A549 (cell line): ENCODE data around the gene AHCYL2.

ENCODE experiments used
- JUN ChIP-seq, 2 experiments: fragments of >200 bp; sonication (Bioruptor Twin); formaldehyde crosslinking; IDR thresholded peaks; 2 replicates in 1 of 2; 3 replicates in 1 of 2; pipeline ENCODE4 v1.6.1; 2016 to 2017
- TF ChIP-seq, protein P1 (sequence below): fragments of >200 bp; sonication (Bioruptor Twin); formaldehyde crosslinking; IDR thresholded peaks from 3 replicates; pipeline ENCODE4 v1.5.1; 2016
- TF ChIP-seq, protein P2 (sequence below): fragments of 200-600 bp; sonication (generic); IDR thresholded peaks from 2 replicates; pipeline ENCODE4 v1.6.1; 2016; ENCODE audit warnings: antibody characterized with exemption, mild to moderate bottlenecking, moderate library complexity

DNA sequence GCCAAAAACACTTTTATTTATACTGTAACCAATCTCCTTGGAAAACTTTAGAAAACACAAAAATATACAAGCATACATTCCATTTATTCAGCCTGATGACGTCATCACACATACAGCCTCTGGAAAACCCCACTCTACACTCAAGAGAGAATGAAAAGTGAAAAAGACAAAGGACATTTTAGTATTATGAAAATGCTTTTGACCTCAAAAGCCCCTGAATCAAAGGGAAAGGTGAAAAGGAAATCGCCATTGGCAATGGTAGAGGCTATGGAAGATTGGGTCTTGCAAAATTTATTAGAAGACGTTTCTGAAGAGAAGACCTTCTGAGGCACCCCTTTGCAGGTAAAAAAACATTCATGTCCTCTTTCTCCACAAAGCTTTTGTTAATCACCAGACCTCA lies 126.5 kb downstream of the AHCYL2 start:
- no peak for TF ChIP-seq JUN (IDR thresholded peaks at IDR 0.05)
- TF ChIP-seq, protein P1, sequence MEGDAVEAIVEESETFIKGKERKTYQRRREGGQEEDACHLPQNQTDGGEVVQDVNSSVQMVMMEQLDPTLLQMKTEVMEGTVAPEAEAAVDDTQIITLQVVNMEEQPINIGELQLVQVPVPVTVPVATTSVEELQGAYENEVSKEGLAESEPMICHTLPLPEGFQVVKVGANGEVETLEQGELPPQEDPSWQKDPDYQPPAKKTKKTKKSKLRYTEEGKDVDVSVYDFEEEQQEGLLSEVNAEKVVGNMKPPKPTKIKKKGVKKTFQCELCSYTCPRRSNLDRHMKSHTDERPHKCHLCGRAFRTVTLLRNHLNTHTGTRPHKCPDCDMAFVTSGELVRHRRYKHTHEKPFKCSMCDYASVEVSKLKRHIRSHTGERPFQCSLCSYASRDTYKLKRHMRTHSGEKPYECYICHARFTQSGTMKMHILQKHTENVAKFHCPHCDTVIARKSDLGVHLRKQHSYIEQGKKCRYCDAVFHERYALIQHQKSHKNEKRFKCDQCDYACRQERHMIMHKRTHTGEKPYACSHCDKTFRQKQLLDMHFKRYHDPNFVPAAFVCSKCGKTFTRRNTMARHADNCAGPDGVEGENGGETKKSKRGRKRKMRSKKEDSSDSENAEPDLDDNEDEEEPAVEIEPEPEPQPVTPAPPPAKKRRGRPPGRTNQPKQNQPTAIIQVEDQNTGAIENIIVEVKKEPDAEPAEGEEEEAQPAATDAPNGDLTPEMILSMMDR = no peak
- TF ChIP-seq, protein P2, sequence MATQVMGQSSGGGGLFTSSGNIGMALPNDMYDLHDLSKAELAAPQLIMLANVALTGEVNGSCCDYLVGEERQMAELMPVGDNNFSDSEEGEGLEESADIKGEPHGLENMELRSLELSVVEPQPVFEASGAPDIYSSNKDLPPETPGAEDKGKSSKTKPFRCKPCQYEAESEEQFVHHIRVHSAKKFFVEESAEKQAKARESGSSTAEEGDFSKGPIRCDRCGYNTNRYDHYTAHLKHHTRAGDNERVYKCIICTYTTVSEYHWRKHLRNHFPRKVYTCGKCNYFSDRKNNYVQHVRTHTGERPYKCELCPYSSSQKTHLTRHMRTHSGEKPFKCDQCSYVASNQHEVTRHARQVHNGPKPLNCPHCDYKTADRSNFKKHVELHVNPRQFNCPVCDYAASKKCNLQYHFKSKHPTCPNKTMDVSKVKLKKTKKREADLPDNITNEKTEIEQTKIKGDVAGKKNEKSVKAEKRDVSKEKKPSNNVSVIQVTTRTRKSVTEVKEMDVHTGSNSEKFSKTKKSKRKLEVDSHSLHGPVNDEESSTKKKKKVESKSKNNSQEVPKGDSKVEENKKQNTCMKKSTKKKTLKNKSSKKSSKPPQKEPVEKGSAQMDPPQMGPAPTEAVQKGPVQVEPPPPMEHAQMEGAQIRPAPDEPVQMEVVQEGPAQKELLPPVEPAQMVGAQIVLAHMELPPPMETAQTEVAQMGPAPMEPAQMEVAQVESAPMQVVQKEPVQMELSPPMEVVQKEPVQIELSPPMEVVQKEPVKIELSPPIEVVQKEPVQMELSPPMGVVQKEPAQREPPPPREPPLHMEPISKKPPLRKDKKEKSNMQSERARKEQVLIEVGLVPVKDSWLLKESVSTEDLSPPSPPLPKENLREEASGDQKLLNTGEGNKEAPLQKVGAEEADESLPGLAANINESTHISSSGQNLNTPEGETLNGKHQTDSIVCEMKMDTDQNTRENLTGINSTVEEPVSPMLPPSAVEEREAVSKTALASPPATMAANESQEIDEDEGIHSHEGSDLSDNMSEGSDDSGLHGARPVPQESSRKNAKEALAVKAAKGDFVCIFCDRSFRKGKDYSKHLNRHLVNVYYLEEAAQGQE = no peak
